Measurements from ENCODE around the gene SLC8A1. TPM values are rescaled to one million over a fixed set of nuclear protein-coding genes. Genes with fewer than 3 reads are reported as not detected.

The SLC8A1 gene
- total RNA-seq, 2 donors from 2014 or later: 4.7 to 6.3 TPM

GRCh38 chr2:40487602-40488001, 35.7 kb upstream of the SLC8A1 start:
- H3K9me3 ChIP-seq (ENCODE audit: control insufficient read depth, low read length): no peaks in the 10 kb centered on the region
- TF ChIP-seq CTCF (conservative IDR thresholded peaks at IDR 0.05): no peak
- Mint-ChIP-seq H3K4me1 (peaks cover 5% of the 10 kb centered on the region), H3K9me3 (no peaks in the 10 kb centered on the region), H3K36me3 (ENCODE audit: low read depth) (no peaks in the 10 kb centered on the region), H3K27me3 (ENCODE audit: insufficient read depth) (no peaks in the 10 kb centered on the region), H3K4me3 (no peak overlapping the region), H3K27ac (no peak overlapping the region)
- no peaks in the 10 kb centered on the region for H3K36me3 ChIP-seq (ENCODE audit: control insufficient read depth, insufficient read depth, low read length)
- no peak for DNase-seq
- no peak overlapping the region for H3K4me3 ChIP-seq (ENCODE audit: low read length)
- H3K27me3 ChIP-seq (ENCODE audit: control insufficient read depth, insufficient read depth, low read length, poor library complexity, severe bottlenecking): no peaks in the 10 kb centered on the region
- WGBS, 2 experiments (ENCODE audit: insufficient coverage in 1 of 2, insufficient read length in 1 of 2): 93% methylated on average over 2 of the region's 2 CpGs; no CpG with 5 or more reads in 1 of the 2 experiments
- H3K9ac ChIP-seq (ENCODE audit: extremely low read depth, low read length, poor library complexity, severe bottlenecking): no peak overlapping the region
- no peaks in the 10 kb centered on the region for H3K4me1 ChIP-seq (ENCODE audit: control insufficient read depth, insufficient read depth, low read length)
- H3K27ac ChIP-seq (ENCODE audit: low read depth, low read length): no peak overlapping the region

- H3K27me3 ChIP-seq (ENCODE audit: control insufficient read depth, insufficient read depth, low read length, poor library complexity, severe bottlenecking): no peaks in the 10 kb centered on the region
- H3K9ac ChIP-seq (ENCODE audit: extremely low read depth, low read length, poor library complexity, severe bottlenecking): no peak overlapping the region
- 86 to 100% methylated on average over 1 to 3 of the region's 3 CpGs for WGBS, 2 experiments (ENCODE audit: insufficient coverage in 1 of 2, insufficient read length in 1 of 2)
- no peaks in the 10 kb centered on the region for H3K4me1 ChIP-seq (ENCODE audit: control insufficient read depth, insufficient read depth, low read length)
- no peaks in the 10 kb centered on the region for H3K27me3 Mint-ChIP-seq (ENCODE audit: insufficient read depth)
- no peak overlapping the region for H3K4me3 Mint-ChIP-seq
- no peak overlapping the region for H3K4me3 ChIP-seq (ENCODE audit: low read length)
- DNase-seq: no peak
- TF ChIP-seq CTCF (conservative IDR thresholded peaks at IDR 0.05): no peak
- peaks cover 5% of the 10 kb centered on the region for H3K4me1 Mint-ChIP-seq
- no peaks in the 10 kb centered on the region for H3K9me3 ChIP-seq (ENCODE audit: control insufficient read depth, low read length)
- H3K9me3 Mint-ChIP-seq: peaks cover 3% of the 10 kb centered on the region
- H3K36me3 Mint-ChIP-seq (ENCODE audit: low read depth): no peaks in the 10 kb centered on the region
- no peaks in the 10 kb centered on the region for H3K36me3 ChIP-seq (ENCODE audit: control insufficient read depth, insufficient read depth, low read length)
- no peak overlapping the region for H3K27ac ChIP-seq (ENCODE audit: low read depth, low read length)
- H3K27ac Mint-ChIP-seq: no peak overlapping the region
These were observed 34.0 kb upstream of the SLC8A1 start for GRCh38 chr2:40485854-40486253.

- H3K36me3 Mint-ChIP-seq (ENCODE audit: low read depth): no peaks in the 10 kb centered on the region
These were observed 33.4 kb upstream of the SLC8A1 start for GRCh38 chr2:40485318-40485717.

More at GRCh38 chr2:40485318-40485717, 33.4 kb upstream of the SLC8A1 start:
- Histone ChIP-seq H3K36me3 (ENCODE audit: control insufficient read depth, insufficient read depth, low read length) (no peaks in the 10 kb centered on the region), H3K27ac (ENCODE audit: low read depth, low read length) (no peak overlapping the region), H3K4me3 (ENCODE audit: low read length) (no peak overlapping the region), H3K4me1 (ENCODE audit: control insufficient read depth, insufficient read depth, low read length) (no peaks in the 10 kb centered on the region), H3K27me3 (ENCODE audit: control insufficient read depth, insufficient read depth, low read length, poor library complexity, severe bottlenecking) (no peaks in the 10 kb centered on the region), H3K9me3 (ENCODE audit: control insufficient read depth, low read length) (no peaks in the 10 kb centered on the region), H3K9ac (ENCODE audit: extremely low read depth, low read length, poor library complexity, severe bottlenecking) (no peak overlapping the region)
- no peak overlapping the region for H3K4me3 Mint-ChIP-seq
- no peak for TF ChIP-seq CTCF (conservative IDR thresholded peaks at IDR 0.05)
- H3K4me1 Mint-ChIP-seq: peaks cover 5% of the 10 kb centered on the region
- H3K27me3 Mint-ChIP-seq (ENCODE audit: insufficient read depth): no peaks in the 10 kb centered on the region
- peaks cover 3% of the 10 kb centered on the region for H3K9me3 Mint-ChIP-seq
- no peak for DNase-seq
- H3K27ac Mint-ChIP-seq: no peak overlapping the region
- 92% methylated on average over 2 of the region's 2 CpGs; no CpG with 5 or more reads in 1 of the 2 experiments for WGBS, 2 experiments (ENCODE audit: insufficient coverage in 1 of 2, insufficient read length in 1 of 2)
